ENCODE measurements around the gene MCL1.
"Not testable (repeated sequence)": the region's sequence is repeated elsewhere in the genome, so short reads cannot be mapped to it uniquely, and the experiment has no call there.

The MCL1 gene

DNA sequence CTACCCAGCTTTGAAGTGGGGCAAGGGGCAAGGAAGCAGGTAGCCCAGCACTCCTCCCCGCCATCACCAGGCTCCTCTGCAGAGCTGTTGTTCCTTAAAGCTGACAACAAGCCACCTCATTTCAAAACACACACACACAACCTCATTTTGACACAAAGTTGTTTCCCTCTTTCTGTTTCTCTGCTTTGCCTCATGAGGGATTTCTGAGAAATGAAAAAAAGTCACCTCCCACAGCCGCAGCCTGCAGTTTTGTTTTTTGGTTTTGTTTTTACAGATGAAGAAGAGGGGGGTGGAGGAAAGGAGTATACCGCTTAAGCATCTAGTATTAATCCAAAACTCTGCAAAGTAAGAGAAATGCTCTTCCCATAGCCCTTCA lies 12.1 kb downstream of the MCL1 start:
- H3K36me3 ChIP-seq (ENCODE audit: insufficient read depth, low read length): no peaks in the 10 kb centered on the region; the same call in 1 of the 2 replicates
- peaks cover 74% of the 10 kb centered on the region for H3K79me2 ChIP-seq (ENCODE audit: insufficient read depth, low read length)
- no peak overlapping the region for H2AFZ ChIP-seq (ENCODE audit: low read length)
- H3K27me3 ChIP-seq (ENCODE audit: insufficient read depth, low read length, poor library complexity, severe bottlenecking): no peaks in the 10 kb centered on the region
- H3K9me2 ChIP-seq (replicated peaks; ENCODE audit: low read depth, low read length): no peaks in the 10 kb centered on the region
- H4K20me1 ChIP-seq (ENCODE audit: insufficient read depth, low read length, poor library complexity, severe bottlenecking): peaks cover 22% of the 10 kb centered on the region
- H3K4me1 ChIP-seq (ENCODE audit: insufficient read depth, low read length, poor library complexity, severe bottlenecking): peaks cover 30% of the 10 kb centered on the region
- no peaks in the 10 kb centered on the region; the same call in 1 of the 2 replicates for H3F3A ChIP-seq (ENCODE audit: low read depth)
- no peak overlapping the region for H3K4me2 ChIP-seq (ENCODE audit: low read depth, low read length, poor library complexity, severe bottlenecking)
- TF ChIP-seq, protein P1, sequence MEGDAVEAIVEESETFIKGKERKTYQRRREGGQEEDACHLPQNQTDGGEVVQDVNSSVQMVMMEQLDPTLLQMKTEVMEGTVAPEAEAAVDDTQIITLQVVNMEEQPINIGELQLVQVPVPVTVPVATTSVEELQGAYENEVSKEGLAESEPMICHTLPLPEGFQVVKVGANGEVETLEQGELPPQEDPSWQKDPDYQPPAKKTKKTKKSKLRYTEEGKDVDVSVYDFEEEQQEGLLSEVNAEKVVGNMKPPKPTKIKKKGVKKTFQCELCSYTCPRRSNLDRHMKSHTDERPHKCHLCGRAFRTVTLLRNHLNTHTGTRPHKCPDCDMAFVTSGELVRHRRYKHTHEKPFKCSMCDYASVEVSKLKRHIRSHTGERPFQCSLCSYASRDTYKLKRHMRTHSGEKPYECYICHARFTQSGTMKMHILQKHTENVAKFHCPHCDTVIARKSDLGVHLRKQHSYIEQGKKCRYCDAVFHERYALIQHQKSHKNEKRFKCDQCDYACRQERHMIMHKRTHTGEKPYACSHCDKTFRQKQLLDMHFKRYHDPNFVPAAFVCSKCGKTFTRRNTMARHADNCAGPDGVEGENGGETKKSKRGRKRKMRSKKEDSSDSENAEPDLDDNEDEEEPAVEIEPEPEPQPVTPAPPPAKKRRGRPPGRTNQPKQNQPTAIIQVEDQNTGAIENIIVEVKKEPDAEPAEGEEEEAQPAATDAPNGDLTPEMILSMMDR (conservative IDR thresholded peaks at IDR 0.05; ENCODE audit: low read length): no peak
- TF ChIP-seq EZH2phosphoT487 (IDR thresholded peaks at IDR 0.05; ENCODE audit: borderline replicate concordance): no peak
- no peak overlapping the region for H3K4me3 ChIP-seq (ENCODE audit: low read length, poor library complexity, severe bottlenecking)
- H3K9me3 ChIP-seq (ENCODE audit: insufficient read depth, low read depth, low read length): no peaks in the 10 kb centered on the region
- no peak overlapping the region for H3K9ac ChIP-seq (ENCODE audit: low read depth, low read length, poor library complexity, severe bottlenecking)

DNA sequence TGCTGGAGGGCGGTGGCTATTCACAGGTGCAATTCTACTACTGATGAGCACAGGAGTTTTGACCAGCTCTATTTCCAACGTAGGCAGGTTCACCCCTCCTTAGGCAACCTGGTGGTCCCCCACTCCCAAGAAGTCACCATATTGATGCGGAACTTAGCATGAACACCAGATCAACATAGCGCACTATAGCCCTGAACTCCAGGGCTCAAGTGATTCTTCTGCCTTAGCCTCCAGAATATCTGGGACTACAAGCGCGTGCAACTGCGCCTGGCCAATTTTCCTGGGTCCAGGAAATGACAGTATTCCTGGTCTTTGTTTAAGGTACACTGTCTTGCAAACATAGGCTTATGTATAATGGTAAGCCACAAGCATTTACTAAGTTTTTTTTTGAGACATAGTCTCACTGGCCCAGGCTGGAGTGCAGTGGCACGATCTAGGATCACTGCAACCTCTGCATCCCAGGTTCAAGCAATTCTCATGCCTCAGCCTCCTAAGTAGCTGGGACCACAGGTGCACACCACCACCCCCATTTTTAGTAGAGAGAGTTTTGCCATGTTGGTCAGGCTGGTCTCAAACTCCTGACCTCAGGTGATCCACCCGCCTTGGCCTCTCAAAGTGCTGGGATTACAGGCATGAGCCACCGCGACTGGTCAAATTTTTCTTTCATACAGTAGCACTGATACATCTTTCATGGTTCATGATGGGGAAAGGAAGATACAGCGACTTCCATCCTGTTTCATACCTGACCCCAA lies 12.6 kb downstream of the MCL1 start:
- H2AFZ ChIP-seq (ENCODE audit: low read length): no peak overlapping the region
- peaks cover 21% of the 10 kb centered on the region for H4K20me1 ChIP-seq (ENCODE audit: insufficient read depth, low read length, poor library complexity, severe bottlenecking)
- no peak overlapping the region for H3K4me3 ChIP-seq (ENCODE audit: low read length, poor library complexity, severe bottlenecking)
- H3K9me2 ChIP-seq (replicated peaks; ENCODE audit: low read depth, low read length): no peaks in the 10 kb centered on the region
- no peaks in the 10 kb centered on the region for H3K27me3 ChIP-seq (ENCODE audit: insufficient read depth, low read length, poor library complexity, severe bottlenecking)
- peaks cover 35% of the 10 kb centered on the region for H3K4me1 ChIP-seq (ENCODE audit: insufficient read depth, low read length, poor library complexity, severe bottlenecking)
- no peak overlapping the region for H3K4me2 ChIP-seq (ENCODE audit: low read depth, low read length, poor library complexity, severe bottlenecking)
- H3K79me2 ChIP-seq (ENCODE audit: insufficient read depth, low read length): peaks cover 70% of the 10 kb centered on the region; the same call in 1 of the 2 replicates
- H3K36me3 ChIP-seq (ENCODE audit: insufficient read depth, low read length): no peaks in the 10 kb centered on the region; the same call in 1 of the 2 replicates
- TF ChIP-seq EZH2phosphoT487 (IDR thresholded peaks at IDR 0.05; ENCODE audit: borderline replicate concordance): no peak
- TF ChIP-seq, protein P1 (conservative IDR thresholded peaks at IDR 0.05; ENCODE audit: low read length): no peak
- no peaks in the 10 kb centered on the region; the same call in 1 of the 2 replicates for H3F3A ChIP-seq (ENCODE audit: low read depth)
- H3K9ac ChIP-seq (ENCODE audit: low read depth, low read length, poor library complexity, severe bottlenecking): no peak overlapping the region
- no peaks in the 10 kb centered on the region for H3K9me3 ChIP-seq (ENCODE audit: insufficient read depth, low read depth, low read length)

DNA sequence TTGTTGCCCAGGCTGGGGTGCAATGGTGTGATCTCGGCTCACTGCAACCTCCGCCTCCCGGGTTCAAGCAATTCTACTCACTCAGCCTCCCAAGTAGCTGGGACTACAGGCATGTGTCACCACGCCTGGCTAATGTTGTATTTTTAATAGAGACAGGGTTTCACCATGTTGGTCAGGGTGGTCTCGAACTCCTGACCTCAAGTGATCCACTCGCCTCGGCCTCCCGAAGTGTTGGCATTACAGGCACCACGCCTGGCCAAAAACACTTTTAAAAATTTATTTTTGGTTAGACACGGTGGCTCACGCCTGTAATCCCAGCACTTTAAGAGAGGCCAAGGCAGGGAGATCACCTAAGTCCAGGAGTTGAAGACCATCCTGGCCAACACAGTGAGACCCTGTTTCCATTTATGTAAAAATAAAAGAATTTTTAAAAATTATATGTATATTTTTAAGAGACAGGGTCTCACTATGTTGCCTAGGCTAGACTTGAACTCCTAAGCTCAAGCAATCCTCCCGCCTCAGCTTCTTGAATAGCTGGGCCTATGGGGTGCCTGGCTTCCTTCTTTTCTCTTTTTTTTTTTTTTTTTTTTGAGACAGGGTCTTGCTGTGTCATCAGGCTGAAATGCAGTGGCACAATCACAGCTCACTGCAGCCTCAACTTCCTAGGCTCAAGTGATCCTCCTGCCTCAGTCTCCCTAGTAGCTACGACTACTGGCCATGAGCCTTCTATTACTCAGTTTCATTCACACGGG lies 14.0 kb downstream of the MCL1 start:
- not testable (repeated sequence) for H3K36me3 ChIP-seq (ENCODE audit: insufficient read depth, low read length); H3K27me3 ChIP-seq (ENCODE audit: insufficient read depth, low read length, poor library complexity, severe bottlenecking); H3K9me2 ChIP-seq (replicated peaks; ENCODE audit: low read depth, low read length); H3F3A ChIP-seq (ENCODE audit: low read depth); H3K4me3 ChIP-seq (ENCODE audit: low read length, poor library complexity, severe bottlenecking); H3K9me3 ChIP-seq (ENCODE audit: insufficient read depth, low read depth, low read length); H2AFZ ChIP-seq (ENCODE audit: low read length); H3K9ac ChIP-seq (ENCODE audit: low read depth, low read length, poor library complexity, severe bottlenecking); H3K4me2 ChIP-seq (ENCODE audit: low read depth, low read length, poor library complexity, severe bottlenecking)
- Histone ChIP-seq H3K79me2 (ENCODE audit: insufficient read depth, low read length) (peaks cover 58% of the 10 kb centered on the region; the same call in 1 of the 2 replicates), H3K4me1 (ENCODE audit: insufficient read depth, low read length, poor library complexity, severe bottlenecking) (peaks cover 38% of the 10 kb centered on the region), H4K20me1 (ENCODE audit: insufficient read depth, low read length, poor library complexity, severe bottlenecking) (peaks cover 14% of the 10 kb centered on the region)
